Fibroblast of peridontal ligament (primary cell): ENCODE measurements around the gene POLE.

Experiments
- DNase-seq: peaks from one replicate; pipeline ENCODE4 v3.0.0-alpha.2; 2010; ENCODE audit errors: extremely low read depth

POLE gene, protein sequence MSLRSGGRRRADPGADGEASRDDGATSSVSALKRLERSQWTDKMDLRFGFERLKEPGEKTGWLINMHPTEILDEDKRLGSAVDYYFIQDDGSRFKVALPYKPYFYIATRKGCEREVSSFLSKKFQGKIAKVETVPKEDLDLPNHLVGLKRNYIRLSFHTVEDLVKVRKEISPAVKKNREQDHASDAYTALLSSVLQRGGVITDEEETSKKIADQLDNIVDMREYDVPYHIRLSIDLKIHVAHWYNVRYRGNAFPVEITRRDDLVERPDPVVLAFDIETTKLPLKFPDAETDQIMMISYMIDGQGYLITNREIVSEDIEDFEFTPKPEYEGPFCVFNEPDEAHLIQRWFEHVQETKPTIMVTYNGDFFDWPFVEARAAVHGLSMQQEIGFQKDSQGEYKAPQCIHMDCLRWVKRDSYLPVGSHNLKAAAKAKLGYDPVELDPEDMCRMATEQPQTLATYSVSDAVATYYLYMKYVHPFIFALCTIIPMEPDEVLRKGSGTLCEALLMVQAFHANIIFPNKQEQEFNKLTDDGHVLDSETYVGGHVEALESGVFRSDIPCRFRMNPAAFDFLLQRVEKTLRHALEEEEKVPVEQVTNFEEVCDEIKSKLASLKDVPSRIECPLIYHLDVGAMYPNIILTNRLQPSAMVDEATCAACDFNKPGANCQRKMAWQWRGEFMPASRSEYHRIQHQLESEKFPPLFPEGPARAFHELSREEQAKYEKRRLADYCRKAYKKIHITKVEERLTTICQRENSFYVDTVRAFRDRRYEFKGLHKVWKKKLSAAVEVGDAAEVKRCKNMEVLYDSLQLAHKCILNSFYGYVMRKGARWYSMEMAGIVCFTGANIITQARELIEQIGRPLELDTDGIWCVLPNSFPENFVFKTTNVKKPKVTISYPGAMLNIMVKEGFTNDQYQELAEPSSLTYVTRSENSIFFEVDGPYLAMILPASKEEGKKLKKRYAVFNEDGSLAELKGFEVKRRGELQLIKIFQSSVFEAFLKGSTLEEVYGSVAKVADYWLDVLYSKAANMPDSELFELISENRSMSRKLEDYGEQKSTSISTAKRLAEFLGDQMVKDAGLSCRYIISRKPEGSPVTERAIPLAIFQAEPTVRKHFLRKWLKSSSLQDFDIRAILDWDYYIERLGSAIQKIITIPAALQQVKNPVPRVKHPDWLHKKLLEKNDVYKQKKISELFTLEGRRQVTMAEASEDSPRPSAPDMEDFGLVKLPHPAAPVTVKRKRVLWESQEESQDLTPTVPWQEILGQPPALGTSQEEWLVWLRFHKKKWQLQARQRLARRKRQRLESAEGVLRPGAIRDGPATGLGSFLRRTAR (N-terminal part only)

DNA sequence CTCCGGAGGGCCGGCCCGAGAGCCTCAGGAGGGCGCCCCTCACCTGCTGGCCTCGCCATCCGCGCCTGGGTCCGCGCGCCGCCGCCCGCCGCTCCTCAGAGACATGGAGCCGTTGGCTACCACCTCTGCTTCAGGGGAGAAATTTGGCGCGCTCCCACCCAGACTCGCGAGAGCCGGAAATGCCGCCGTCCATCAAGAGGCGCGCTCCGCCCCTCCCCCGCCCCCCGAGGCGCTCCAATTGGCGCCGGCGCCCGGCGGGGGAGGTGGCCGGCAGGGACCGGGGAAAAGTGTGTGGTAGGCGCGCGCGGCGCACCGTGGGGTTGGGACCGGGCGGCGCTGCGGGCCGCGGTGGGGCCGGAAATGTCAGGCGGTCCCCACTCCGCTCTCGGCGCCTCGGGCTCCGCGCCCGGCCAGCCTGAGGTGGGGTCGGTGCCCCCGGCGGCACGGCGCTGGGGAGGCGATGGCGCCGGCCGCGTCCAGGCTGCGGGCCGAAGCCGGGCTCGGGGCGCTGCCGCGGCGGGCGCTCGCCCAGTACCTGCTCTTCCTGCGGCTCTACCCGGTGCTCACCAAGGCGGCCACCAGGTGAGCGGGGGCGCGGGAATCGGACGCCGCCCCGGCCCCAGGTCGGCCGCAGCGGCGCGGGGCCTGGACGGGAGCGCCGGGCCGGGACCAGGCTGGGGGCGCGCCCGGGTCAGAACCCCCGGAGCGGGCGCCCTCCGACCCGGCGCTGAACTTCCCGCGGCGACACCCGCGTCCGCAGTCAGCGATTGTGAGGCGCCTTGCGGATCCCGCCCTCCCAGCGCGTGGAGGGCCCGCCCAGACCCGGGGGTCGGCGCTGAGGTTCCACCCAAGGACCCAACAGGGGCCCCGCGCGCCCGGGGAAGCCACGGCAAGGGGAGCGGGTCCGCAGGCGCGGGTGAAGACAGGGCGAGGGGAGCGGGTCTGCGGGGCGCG, at the start of gene POLE, which contains the start of gene PXMP2:
Gene POLE, minus strand, starts transcription at position 132 of the 954 bp plus-strand sequence. Its CDS starts 27 bp downstream, at position 105.
Gene PXMP2, plus strand, starts transcription at position 377 of the 954 bp plus-strand sequence. Its CDS starts 84 bp downstream, at position 461.
- DNase-seq = peak; percentile 88

DNA sequence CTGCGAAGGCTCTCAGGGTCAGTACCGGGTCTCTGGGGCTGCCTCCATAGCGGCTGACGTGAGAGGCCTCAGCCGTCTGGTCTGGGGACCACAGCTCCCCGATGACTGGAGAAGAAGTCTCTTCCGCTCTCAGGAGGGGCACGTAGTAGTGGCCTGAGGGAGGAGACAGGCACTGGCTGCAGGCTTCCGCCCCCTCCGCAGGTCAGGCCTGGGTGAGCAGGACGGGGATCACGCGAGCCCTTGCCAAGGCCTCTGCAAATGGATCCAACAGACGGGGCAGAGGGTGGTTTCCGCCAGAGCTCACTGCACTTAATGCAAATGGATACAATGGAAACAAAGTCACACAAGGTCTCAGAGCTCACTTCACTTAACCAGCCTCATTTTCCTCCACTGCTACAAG, 49.8 kb upstream of the POLE start:
- DNase-seq = no peak

DNA sequence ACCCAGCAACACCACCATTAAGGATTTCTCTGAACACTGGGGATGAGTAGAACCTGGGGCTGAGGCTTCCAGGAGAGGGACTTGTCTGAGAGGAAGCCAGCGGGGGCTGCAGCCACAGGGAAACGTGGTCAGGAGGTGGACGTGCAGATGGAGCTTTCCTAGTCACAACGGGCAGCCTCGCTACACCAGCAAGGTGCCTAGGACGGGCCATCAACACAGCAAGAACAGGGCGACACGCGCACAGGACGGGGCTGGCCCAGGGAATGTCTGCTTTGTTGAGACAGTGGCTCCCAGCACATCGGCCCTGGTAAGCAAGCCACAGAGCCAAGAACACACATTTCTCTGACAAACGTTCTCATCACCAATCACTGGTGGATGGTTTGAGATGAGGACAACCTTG, 49.2 kb upstream of the POLE start:
- no peak for DNase-seq

DNA sequence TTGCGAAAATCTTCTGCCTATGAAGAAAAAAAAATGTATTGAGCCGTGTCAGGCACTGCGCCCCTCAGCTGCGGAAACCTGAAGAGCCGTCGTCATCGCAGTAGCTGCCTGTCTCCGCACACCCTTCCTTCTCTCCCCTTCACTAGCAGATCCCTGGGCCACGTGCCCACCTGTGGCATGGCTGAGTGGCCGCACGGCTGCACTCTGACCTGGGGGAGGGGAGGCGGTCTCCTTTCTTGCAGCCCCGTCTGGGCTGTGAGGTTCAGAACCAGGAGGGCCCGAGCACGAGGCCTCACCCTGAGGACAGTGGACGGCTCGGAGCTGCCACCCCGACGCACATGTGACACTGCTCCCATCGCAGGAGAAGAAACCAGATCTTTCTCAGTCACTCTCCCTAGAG, 48.4 kb upstream of the POLE start:
- no peak for DNase-seq

DNA sequence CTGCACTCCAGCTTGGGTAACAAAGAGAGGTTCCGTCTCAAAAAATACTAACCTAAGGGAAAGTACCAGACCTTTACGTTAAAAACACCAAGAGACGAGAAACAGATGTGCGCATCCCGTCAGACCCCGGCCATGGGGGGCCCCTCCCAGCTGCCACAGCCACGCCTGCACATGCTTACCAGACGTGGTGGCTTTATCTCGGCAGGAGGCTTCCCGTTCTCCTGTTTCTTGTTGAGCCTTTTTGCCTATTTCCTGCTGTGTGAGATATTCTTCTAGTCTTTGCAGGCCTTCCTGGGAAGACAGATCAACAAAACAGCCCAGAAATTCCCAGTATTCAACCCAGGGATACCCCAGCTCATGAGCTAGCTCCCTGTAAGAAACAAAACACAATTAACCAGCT, 47.1 kb upstream of the POLE start:
- DNase-seq = no peak

DNA sequence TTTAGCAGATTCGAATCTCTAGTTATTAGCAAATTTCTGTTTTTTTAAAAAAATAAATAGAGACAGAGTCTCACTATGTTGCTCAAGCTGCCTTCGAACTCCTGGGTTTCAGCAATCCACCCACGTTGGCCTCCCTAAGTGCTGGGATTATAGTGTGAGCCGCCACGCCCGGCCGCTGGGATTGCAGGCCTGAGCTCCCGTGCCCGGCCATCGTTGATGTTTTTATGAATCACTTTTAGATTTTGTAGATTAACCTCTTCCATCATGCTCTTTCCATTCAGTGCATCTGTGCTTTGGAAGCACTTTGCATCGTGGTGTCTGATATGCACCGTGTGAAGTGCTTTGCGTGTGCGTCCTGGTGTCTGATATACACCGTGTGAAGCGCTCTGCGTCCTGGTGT, 44.4 kb upstream of the POLE start:
- no peak for DNase-seq

DNA sequence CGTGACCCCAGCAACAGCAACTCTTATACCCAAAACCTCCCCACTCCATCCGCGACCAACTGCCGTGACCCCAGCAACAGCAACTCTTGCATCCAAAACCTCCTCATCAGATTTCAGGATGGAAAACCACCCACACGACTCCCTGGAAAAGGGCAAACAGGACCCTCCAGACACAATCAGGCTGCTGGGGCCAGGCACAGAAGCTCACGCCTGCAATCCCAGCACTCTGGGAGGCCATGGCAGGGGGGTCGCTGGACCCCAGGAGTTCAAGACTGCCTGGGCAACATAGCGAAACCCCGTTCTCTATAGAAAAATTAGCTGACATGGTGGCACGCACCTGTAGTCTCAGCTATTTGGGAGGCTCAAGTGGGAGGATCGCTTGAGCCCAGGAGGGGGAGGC, 43.2 kb upstream of the POLE start:
- no peak for DNase-seq

DNA sequence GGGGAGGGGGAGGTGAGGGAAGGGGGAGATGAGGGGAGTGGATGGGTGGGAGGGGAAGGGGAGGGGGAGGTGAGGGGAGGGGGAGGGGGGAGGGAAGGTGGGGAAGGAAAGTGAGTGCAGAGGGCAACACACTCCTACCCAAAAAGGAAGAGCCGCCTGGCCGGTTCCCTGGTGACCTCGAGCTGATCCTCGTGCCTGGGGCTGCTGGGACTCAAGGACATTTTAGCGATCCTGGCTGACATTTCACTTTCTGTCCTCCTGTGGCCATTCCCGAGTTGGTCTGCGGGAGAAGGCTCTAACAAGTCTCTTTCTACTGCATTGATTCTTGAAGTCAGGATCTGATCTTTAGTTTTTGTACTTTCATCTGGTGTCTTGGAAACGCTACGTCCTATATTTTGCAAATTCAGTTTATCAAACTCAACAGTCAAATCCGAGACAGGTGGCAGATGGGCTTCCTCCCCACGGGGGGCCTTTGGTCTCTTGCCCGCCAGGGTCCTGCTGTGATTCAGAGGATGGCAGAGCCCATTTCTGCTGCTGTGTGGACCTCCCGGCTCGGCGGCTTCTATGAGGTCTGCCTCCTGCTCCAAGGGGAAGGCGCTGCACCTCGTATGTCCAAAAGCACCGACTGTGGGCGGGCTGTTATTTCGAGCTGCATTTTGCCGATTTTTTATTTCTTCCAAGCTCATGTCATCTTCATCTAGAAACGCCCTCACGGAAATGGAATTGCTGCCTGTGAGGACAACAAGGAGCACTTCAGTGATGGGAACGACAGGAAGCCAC, 42.6 kb upstream of the POLE start:
- DNase-seq = peak; percentile 6

DNA sequence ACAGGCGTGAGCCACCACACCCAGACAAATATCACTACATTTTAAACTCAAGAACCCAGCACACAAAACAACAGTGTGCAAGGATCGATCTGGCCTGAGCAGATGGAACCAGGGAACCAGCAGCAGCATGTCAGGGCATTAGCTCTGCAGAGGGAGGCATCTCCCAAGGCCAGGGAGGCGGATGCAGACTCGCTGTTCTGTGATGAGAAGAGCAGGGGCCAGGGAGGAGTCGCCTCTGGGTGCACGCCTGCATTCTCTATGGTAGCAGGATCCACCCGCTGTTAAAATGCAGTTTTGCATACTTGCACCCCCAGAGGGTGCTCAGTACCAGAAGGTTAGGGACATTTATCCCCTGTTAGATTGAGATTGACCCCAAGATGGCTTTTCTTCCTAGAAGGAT, 41.4 kb upstream of the POLE start:
- DNase-seq = no peak

DNA sequence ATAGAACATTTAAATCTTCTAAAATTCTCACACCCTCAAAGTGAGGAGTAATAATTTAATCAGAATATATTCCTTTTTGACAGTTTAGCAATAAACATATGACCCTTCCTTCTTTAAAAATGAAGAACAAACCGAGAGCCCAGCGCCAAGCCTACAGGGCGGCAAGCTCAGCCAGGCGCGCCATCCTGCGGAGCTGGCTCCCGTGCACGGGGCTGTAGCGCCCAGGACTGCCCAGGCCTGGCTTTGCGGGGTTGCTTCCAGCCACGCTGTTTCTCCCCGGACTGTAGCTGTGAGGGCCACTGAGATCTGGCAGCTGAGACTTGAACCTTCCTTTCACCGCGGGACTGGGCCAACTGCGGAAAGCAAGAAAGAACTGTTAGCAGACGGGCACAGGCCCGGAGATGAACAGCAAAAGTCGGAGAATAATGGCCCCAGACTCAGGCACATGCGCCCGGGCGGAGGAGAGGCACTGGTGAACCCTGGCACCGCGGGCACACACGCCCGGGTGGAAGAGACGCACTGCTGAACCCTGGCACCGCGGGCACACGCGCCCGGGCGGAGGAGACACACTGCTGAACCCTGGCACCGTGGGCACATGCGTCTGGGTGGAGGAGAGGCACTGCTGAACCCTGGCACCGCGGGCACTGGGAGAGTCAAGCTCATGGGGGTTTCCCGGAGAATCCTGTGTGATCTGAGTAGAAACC, 40.1 kb upstream of the POLE start:
- DNase-seq = no peak

DNA sequence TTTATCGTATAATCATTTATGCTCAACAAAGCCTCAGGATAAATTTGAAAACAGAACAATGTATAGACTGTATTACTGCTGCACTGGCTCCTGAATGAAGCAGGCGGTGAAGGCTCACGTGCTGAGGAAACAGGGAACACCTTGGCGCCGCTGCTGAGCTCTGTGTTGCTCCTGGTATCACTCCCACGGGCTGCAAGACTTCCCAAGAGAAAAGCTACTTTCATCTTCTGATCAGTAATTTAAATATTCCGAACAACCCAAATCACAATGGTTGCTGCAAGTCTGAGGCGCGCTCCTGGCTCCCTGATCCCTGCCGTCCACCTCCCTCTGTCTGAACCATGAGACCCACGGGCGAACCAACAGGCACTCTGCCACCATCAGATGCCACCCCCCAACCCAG, 39.2 kb upstream of the POLE start:
- no peak for DNase-seq

DNA sequence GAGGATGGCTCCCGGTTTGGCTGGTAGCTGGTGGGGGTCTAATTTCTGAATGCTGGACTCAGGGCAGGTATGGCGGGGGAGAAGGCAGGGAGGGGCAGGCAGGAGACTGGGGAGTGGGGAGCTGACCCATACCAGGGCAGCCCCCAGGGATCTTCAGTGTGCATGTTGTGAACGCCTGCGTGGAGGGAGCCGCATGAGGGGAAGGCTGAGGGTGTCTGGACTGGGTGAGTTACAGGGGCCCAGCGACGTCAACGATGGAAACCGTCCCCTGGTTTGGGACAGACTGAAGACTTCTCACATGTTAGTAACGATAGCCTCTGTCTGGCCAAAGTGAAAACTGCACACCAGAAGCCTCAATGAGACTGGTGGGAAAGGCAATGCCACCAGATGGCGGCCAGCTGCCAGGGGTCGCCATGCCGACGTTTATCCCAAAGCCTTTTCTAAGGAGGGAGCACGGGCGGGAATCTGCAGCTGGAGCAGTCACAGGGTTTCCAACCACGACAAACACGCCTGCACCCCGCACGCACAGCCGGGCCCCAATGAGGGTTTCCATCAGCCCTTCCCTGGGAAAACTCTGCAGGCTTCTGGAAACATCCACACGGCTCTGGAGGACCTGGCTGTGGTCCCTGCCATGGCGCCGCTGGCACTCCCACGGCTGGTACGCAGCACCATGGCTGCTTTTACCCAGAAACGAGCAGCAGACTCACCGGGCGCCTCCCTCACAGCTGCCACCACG, 37.5 kb upstream of the POLE start:
- DNase-seq = no peak

DNA sequence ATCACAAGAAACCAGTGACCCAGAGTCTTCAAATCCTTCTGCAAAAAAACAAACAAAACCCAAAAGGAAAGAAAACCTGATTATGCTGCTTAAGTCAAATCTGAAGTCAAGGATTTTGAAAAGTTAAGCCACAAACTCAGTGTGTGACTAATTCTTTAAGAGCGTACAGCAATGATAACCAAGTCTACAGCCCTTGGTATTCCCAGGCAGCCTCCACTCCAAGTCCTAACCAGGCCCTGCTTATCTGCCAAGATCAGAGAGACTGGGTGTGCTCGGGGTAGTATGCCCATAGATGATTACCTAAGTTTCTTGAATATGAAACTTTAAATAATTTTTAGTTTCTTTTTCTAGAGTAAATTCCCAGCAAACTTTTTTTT, 36.6 kb upstream of the POLE start:
- peak; percentile 20 for DNase-seq

DNA sequence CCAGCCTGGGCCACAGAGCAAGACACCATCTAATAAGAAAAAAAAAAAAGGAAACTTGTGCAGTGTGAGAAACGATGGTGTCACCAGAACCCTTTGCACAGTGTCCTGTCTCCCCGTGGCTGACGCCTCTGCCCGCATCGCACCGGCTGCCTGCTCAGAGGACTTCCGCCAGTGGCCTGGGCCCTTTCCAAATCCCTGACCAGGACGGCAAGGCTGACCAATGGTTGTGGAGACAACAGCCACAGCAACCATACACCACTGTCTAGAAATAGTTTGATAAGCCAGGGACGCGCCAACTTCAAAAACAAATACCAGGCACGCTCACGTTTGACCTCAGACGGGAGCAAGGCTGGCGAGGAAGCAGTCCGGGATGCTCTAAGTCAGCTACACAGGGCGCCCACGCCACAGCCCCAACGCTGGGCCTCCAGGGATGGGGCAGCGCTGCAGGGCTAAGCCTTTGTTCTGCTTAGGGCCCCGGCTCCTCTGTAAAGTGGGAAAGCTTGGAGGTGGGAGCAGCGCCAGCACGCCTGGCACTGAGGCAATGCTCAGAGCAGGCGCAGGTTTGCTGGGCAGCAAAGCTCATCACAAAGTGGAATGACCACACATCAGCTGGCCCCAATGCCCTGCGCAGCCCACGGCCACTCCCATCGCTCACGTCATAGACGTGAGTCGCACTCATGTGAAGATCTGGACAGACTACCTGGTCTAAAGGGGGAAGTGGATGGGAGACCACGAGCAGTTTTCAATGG, 36.0 kb upstream of the POLE start:
- DNase-seq = no peak

DNA sequence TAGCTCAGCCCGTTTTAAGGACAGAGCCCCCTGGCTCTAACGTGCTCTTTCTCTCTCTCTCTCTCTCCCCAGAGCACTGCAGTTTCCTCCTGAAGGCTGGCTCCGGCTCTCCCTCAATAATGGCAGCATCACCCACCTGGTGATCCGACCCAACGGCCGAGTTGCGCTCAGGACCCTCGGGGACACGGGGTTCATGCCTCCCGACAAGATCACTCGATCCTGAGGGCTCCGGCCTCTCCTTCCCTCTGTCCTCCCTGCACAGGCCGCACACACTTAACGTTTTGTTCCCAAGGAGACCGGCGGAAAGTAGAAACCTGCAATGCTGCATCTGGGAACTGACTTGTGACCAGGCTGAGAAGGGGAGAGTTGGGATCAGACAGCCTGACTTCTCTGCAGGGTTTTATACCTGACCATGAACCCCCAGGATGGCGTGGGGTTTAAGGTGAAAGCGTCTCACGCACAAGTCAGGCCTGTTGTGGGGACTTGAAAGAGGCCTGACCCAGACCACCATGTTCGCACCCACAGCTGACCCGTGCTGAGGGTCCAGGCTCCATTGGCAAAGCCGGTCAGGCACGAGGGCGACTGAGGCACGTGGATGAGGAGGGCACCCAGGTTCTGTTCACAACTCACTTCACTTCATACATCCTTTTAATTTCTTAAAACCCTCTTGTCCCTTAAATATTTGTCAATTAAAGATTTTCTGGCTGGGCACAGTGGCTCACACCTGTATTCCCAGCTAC, 33.6 kb upstream of the POLE start:
- DNase-seq = no peak

DNA sequence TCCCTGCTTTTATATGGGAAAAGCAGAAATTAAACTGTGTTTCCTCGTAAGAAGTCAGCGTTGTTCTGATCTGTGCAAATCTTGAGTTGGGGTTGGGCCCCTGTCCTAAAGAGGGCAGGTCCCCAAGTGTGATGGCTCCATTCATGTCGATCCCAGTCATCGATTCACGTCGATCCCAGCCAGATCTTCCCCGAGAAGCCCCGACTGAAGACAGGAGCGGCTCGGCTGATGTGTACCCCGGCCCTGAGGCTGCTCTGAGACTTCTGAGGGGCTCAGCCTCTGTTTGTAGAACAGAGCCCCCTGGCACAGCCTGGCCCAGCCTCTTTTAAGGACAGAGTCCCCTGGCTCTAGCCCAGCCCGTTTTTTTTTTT, 32.8 kb upstream of the POLE start:
- no peak for DNase-seq
